H9 (cell line): ENCODE results near the gene INPP4A. TPM values are rescaled to one million over a fixed set of nuclear protein-coding genes. Genes with fewer than 3 reads are reported as not detected.

Source experiments
- DNase-seq: peaks from one replicate; pipeline ENCODE4 v3.0.0-alpha.2; 2017
- H2AFZ ChIP-seq: one replicate; pipeline ENCODE4 v1.6.1; 2013; ENCODE audit warnings: mild to moderate bottlenecking, low read length, control low read depth, moderate library complexity
- H2AK5ac ChIP-seq: 2 replicates; pipeline ENCODE4 v1.6.1; 2013; ENCODE audit warnings: low read length, control low read depth, mixed read lengths; ENCODE audit not compliant: insufficient read length
- H2BK120ac ChIP-seq: one replicate; pipeline ENCODE4 v1.6.1; 2013; ENCODE audit warnings: low read depth, mild to moderate bottlenecking, low read length, control low read depth, inconsistent platforms; ENCODE audit not compliant: poor library complexity, severe bottlenecking
- H2BK12ac ChIP-seq: 2 replicates; pipeline ENCODE4 v1.6.1; 2013; ENCODE audit warnings: low read length, control low read depth, mixed read lengths, low read depth; ENCODE audit not compliant: insufficient read length
- H2BK15ac ChIP-seq: 2 replicates; pipeline ENCODE4 v1.6.1; 2013; ENCODE audit warnings: low read depth, low read length, control low read depth
- H2BK20ac ChIP-seq: one replicate; pipeline ENCODE4 v1.6.1; 2013; ENCODE audit warnings: low read depth, mild to moderate bottlenecking, low read length, control low read depth, inconsistent platforms; ENCODE audit not compliant: poor library complexity, severe bottlenecking
- H2BK5ac ChIP-seq: 2 replicates; pipeline ENCODE4 v1.6.1; 2013; ENCODE audit warnings: low read length, control low read depth, mixed read lengths; ENCODE audit not compliant: insufficient read length
- H3K14ac ChIP-seq: 2 replicates; pipeline ENCODE4 v1.6.1; 2013; ENCODE audit warnings: low read length, control low read depth; ENCODE audit not compliant: insufficient read depth
- H3K18ac ChIP-seq: 2 replicates; pipeline ENCODE4 v1.6.1; 2013; ENCODE audit warnings: low read depth, mild to moderate bottlenecking, mixed read lengths, low read length, control low read depth; ENCODE audit not compliant: insufficient read length
- H3K23ac ChIP-seq: 2 replicates; pipeline ENCODE4 v1.6.1; 2013; ENCODE audit warnings: low read length, control low read depth, mixed read lengths, low read depth; ENCODE audit not compliant: insufficient read length
- H3K23me2 ChIP-seq: 2 replicates; pipeline ENCODE4 v1.6.1; 2013; ENCODE audit warnings: low read depth, mild to moderate bottlenecking, mixed read lengths, low read length, control low read depth; ENCODE audit not compliant: insufficient read length, poor library complexity, severe bottlenecking
- H3K27ac ChIP-seq: 2 replicates; pipeline ENCODE4 v1.5.1; 2013; ENCODE audit warnings: low read length, control low read depth, mixed read lengths, low read depth; ENCODE audit not compliant: insufficient read length
- H3K27me3 ChIP-seq: 2 replicates; pipeline ENCODE4 v1.6.1; 2013; ENCODE audit warnings: low read length, control low read depth, inconsistent platforms; ENCODE audit not compliant: insufficient read depth
- H3K4ac ChIP-seq: 2 replicates; pipeline ENCODE4 v1.6.1; 2013; ENCODE audit warnings: low read depth, mild to moderate bottlenecking, control low read depth, inconsistent platforms, low read length, moderate library complexity
- H3K4me1 ChIP-seq: 2 replicates; pipeline ENCODE4 v1.6.1; 2013; ENCODE audit warnings: low read length, control low read depth, inconsistent platforms; ENCODE audit not compliant: insufficient read depth
- H3K4me2 ChIP-seq: 2 replicates; pipeline ENCODE4 v1.6.1; 2013; ENCODE audit warnings: low read length, control low read depth, mixed read lengths; ENCODE audit not compliant: insufficient read length, insufficient read depth
- H3K56ac ChIP-seq: 2 replicates; pipeline ENCODE4 v1.6.1; 2013; ENCODE audit warnings: low read depth, mild to moderate bottlenecking, mixed read lengths, low read length, control low read depth; ENCODE audit not compliant: insufficient read length
- H3K79me1 ChIP-seq: 2 replicates; pipeline ENCODE4 v1.6.1; 2013; ENCODE audit warnings: low read depth, mild to moderate bottlenecking, moderate library complexity, low read length, control low read depth, inconsistent platforms; ENCODE audit not compliant: insufficient read depth, poor library complexity, severe bottlenecking
- H3K79me2 ChIP-seq: 2 replicates; pipeline ENCODE4 v1.6.1; 2013; ENCODE audit warnings: low read length, control low read depth, inconsistent platforms; ENCODE audit not compliant: insufficient read depth
- H3K9ac ChIP-seq: 2 replicates; pipeline ENCODE4 v1.6.1; 2013; ENCODE audit warnings: low read length, control low read depth, mixed read lengths; ENCODE audit not compliant: insufficient read length; ENCODE audit errors: extremely low read depth
- H3K9me3 ChIP-seq: one replicate; pipeline ENCODE4 v1.6.1; 2013; ENCODE audit warnings: low read depth, low read length, inconsistent platforms; ENCODE audit not compliant: control insufficient read depth
- H3T11ph ChIP-seq: one replicate; pipeline ENCODE4 v1.6.1; 2013; ENCODE audit warnings: mild to moderate bottlenecking, low read length, control low read depth, inconsistent platforms
- H4K20me1 ChIP-seq: one replicate; pipeline ENCODE4 v1.6.1; 2013; ENCODE audit not compliant: control insufficient read depth, insufficient read length, insufficient read depth
- H4K5ac ChIP-seq: 2 replicates; pipeline ENCODE4 v1.6.1; 2013; ENCODE audit warnings: low read depth, mild to moderate bottlenecking, mixed read lengths, low read length, control low read depth; ENCODE audit not compliant: insufficient read length
- H4K8ac ChIP-seq: replicated peaks from 2 replicates; pipeline ENCODE4 v1.6.1; 2013; ENCODE audit warnings: low read length, control low read depth, mixed read lengths, low read depth; ENCODE audit not compliant: insufficient read length
- H4K91ac ChIP-seq: 2 replicates; pipeline ENCODE4 v1.6.1; 2013; ENCODE audit warnings: low read depth, mild to moderate bottlenecking, moderate library complexity, mixed read lengths, low read length, control low read depth; ENCODE audit not compliant: insufficient read length
- H3K27ac Mint-ChIP-seq, 3 experiments: 2 replicates in 2 of 3; 3 replicates in 1 of 3; pipeline ENCODE4 v1.8.0; 2020 to 2021; ENCODE audit warnings: mixed read lengths in 3 of 3, mild to moderate bottlenecking in 1 of 3, moderate library complexity in 1 of 3
- H3K27me3 Mint-ChIP-seq: 2 replicates; pipeline ENCODE4 v1.8.0; 2021; ENCODE audit warnings: low read depth, mild to moderate bottlenecking, moderate library complexity, mixed read lengths
- H3K36me3 Mint-ChIP-seq, 3 experiments: 2 replicates in 2 of 3; 3 replicates in 1 of 3; pipeline ENCODE4 v1.8.0; 2020 to 2021; ENCODE audit warnings: low read depth in 3 of 3, mixed read lengths in 3 of 3; ENCODE audit not compliant: insufficient read depth in 1 of 3
- H3K4me1 Mint-ChIP-seq, 2 experiments: 2 replicates each; pipeline ENCODE4 v1.8.0; 2020; ENCODE audit warnings: mixed read lengths in 2 of 2
- H3K4me3 Mint-ChIP-seq, 2 experiments: 2 replicates in 1 of 2; 3 replicates in 1 of 2; pipeline ENCODE4 v1.8.0; 2020 to 2021; ENCODE audit warnings: mild to moderate bottlenecking in 2 of 2, mixed read lengths in 2 of 2, moderate library complexity in 1 of 2
- H3K9me3 Mint-ChIP-seq, 2 experiments: 2 replicates in 1 of 2; 3 replicates in 1 of 2; pipeline ENCODE4 v1.8.0; 2020; ENCODE audit warnings: mild to moderate bottlenecking in 2 of 2, mixed read lengths in 2 of 2, moderate library complexity in 1 of 2
- CTCF ChIP-seq: fragments of 200-600 bp; sonication (generic); conservative IDR thresholded peaks from 3 replicates; pipeline ENCODE4 v1.8.0; 2021; ENCODE audit warnings: antibody characterized with exemption, mild to moderate bottlenecking
- WGBS: extraction: QIAGEN DNeasy Blood & Tissue Kit; methylation state at CpG from one replicate; pipeline ENCODE4 v1.1.7; 2013; ENCODE audit warnings: missing lambda C conversion rate, low lambda C conversion rate, mixed read lengths; ENCODE audit not compliant: insufficient read length; ENCODE audit errors: extremely low coverage; 5-methylcytosine and 5-hydroxymethylcytosine counted together
- total RNA-seq: library from RNA; stranded (reverse); gene quantifications from 2 replicates; pipeline ENCODE4 v1.2.1, GENCODE V29; 2021

The INPP4A gene
- total RNA-seq, 1 experiment from 2014 or later: 55.2 TPM

GRCh38 chr2:98538280-98539041 is 93.8 kb downstream of the INPP4A start:
- Histone ChIP-seq H2BK15ac (no peak overlapping the region), H3K4ac (no peak overlapping the region), H2BK5ac (no peak overlapping the region), H2BK20ac (no peak overlapping the region), H3K79me1 (no peaks in the 10 kb centered on the region), H3K56ac (no peak overlapping the region), H3K27ac (no peak overlapping the region), H4K5ac (no peak overlapping the region), H3K4me1 (no peaks in the 10 kb centered on the region), H2BK120ac (no peak overlapping the region), H4K8ac (no peak overlapping the region), H3K79me2 (no peaks in the 10 kb centered on the region), H3K14ac (no peak overlapping the region), H3K23ac (no peak overlapping the region), H2AFZ (no peak overlapping the region), H3K18ac (no peak overlapping the region), H3K27me3 (no peaks in the 10 kb centered on the region), H2AK5ac (no peak overlapping the region), H4K91ac (no peak overlapping the region), H3K9me3 (no peaks in the 10 kb centered on the region), H3K9ac (no peak overlapping the region), H3T11ph (no peak overlapping the region), H4K20me1 (no peaks in the 10 kb centered on the region), H3K4me2 (no peak overlapping the region), H3K23me2 (no peaks in the 10 kb centered on the region), H2BK12ac (no peak overlapping the region)
- Mint-ChIP-seq H3K9me3 (no peaks in the 10 kb centered on the region), H3K4me3 (no peak overlapping the region), H3K27me3 (no peaks in the 10 kb centered on the region), H3K4me1 (no peaks in the 10 kb centered on the region), H3K27ac (no peak overlapping the region), H3K36me3 (peaks cover 30 to 64% (median 52%) of the 10 kb centered on the region in 3 experiments)
- no CpG with 5 or more reads among the region's 11 CpGs for WGBS
- no peak for TF ChIP-seq CTCF
- no peak for DNase-seq
